Stromal cell of bone marrow (primary cell): ENCODE results near the gene IGF2BP2.
"Not testable (repeated sequence)": the region's sequence is repeated elsewhere in the genome, so short reads cannot be mapped to it uniquely, and the experiment has no call there.

Experiments used
- DNase-seq: peaks from one replicate; pipeline ENCODE4 v3.0.0-alpha.2; 2012; ENCODE audit warnings: low read depth

The IGF2BP2 gene

DNA sequence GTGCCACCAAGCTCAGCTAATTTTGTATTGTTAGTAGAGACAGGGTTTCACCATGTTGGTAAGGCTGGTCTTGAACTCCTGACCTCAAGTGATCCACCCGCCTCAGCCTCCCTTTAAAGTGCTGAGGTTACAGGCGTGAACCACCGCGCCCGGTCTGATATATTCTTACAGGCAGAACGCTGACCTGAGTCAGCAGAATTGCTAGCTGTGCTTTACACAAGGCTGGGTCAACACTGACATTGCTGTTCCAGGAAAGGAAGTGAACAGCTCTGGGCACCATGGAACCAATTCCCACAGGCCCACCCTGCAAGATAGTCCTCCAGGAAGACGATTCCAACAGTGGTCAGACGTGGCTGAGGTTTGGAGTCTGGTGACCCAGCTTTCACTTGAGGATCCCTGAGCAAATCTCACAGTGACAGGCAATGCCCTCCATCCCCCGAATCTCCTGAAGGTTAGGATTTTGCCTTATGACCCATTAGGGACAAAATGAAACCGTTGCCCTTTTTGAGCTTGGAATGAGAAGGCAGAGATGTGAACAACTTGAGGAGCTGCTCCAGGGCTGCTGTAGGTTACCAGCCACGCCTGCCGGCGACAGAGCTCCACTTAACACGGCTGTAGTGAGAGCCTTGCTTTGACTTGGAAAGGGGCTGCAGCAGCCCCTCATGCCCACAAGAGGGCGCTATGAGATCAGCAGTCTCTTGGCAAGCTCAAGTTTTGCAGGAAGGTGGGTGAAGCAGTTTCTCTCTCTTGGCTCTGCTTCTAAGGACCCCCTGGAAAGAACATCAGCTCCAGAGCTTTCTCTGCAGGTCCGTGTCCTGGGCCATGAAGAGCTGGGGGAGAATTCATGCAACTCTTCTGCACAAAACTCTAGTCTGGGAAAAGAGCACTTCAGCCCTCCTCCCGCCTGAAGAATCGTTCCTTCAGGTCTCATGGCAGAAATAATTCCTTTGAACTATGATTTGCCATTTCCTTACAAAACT lies 164.6 kb downstream of the IGF2BP2 start:
- DNase-seq = peak; percentile 63

DNA sequence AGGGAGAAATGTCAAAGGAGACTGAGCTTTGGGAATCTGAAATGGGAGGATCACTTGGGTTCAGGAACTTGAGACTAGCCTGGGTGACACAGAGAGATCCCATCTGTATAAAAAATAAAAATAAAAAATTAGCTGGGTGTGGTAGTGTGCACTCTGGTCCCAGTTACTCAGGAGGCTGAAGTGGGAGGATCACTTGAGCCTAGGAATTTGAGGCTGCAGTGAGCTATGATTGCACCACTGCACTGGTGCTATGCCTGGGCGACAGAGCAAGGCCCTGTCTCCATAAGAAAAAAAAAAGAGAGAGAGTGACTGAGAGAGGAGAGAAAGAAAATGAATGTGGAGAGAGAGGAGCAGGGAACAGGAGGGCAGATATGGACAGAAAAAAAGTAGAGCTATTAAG lies 165.9 kb downstream of the IGF2BP2 start:
- no peak for DNase-seq

DNA sequence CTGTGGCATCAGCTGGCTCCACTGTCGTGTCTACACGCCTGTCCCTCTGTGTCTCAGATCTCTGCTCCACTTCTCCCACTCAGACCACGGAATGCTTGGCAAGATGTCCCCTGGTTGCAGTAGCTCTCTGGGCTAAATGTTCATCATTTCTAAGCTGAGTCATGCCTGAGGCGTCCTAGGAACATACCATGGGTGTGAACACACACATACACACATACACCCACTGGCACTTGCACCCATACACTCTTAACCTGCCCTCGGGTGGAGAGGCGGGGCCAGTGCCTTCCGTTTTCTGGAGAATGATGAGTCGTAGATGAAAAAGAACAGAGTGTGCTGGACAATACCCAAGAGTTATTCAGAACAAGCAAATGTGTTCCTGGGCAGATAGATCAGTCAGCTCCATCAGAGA lies 166.3 kb downstream of the IGF2BP2 start:
- DNase-seq = peak; percentile 94

DNA sequence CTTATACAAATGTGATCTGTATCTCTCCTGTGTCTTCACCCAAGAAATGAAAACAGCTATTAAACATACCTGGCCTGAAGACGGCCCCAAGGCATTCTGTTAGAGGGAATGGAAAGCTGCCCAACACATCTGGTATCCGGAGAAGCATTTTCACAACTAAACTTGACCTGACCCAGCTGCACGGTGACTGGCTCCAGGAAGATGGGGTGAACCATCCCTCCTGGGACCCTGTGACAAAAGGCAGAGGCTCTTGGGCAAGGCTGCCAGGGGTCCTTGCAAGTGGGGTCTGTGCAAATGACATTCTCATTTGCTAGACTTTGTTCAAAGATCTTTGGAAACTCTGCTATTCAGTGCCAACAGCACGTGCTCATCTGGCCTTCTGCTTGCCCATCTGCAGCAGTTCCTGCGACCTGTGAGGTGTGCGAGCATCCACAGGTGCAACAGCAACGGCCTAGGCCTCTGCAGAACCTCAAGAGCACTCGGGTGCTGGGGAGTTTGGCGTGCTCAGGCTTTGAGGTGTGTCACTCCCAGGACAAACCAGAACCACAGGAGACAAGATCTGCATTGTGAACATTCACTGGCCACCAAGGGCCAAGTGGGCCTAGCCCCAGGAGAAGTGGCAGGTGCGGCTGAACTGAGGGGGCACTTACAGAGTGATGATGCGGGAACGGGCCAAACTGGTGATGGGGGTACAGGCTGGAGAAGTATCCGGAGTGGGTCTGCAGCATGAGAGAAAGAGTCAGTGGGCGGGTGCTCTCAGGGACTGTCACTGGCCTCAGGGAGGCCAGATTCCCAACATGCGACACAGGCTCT lies 166.9 kb downstream of the IGF2BP2 start:
- DNase-seq = no peak

DNA sequence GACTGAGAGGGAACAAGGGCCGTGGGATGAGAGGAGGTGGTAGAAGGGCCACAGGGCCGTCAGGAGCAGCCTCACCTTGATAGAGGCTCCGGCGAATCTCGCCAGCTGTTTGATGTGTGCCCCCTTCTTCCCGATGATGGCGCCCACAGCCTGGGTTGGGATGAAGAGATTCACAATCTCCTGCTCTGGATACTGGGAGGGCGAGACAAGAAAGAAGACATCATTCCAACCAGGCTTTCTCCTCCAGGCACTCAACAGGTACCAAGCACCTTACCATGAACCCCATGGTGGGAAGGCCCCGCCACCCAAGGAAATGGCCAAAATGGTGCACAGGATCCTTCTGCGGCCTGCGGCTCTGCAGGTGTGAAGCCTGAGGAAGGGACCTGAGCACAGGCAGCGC lies 167.6 kb downstream of the IGF2BP2 start:
- DNase-seq = no peak

DNA sequence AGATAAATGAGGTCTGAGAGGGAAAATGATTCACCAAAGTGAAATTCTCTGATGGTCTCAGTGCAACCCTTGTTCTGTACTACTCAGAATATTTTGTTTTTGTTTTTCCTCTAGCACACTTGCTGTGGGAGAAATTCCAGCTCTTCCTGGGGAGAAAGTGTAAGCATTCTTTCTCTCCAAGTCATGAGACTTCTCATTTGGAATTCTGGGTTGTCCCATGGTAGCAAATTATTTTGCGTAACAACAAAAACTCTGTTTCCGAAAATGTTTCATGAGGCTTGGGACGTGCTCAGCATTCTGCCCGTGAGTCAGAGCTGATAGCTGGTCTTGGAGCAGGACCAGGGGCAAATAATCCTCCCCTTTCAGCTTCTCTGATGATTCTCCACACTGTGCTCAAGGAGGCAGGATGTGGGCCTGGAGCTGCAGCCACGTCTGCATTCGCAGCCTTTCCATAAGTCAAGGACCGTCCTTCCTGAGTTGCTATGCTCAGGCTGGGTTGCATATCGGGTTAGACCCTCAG lies 168.5 kb downstream of the IGF2BP2 start:
- DNase-seq = peak; percentile 99

DNA sequence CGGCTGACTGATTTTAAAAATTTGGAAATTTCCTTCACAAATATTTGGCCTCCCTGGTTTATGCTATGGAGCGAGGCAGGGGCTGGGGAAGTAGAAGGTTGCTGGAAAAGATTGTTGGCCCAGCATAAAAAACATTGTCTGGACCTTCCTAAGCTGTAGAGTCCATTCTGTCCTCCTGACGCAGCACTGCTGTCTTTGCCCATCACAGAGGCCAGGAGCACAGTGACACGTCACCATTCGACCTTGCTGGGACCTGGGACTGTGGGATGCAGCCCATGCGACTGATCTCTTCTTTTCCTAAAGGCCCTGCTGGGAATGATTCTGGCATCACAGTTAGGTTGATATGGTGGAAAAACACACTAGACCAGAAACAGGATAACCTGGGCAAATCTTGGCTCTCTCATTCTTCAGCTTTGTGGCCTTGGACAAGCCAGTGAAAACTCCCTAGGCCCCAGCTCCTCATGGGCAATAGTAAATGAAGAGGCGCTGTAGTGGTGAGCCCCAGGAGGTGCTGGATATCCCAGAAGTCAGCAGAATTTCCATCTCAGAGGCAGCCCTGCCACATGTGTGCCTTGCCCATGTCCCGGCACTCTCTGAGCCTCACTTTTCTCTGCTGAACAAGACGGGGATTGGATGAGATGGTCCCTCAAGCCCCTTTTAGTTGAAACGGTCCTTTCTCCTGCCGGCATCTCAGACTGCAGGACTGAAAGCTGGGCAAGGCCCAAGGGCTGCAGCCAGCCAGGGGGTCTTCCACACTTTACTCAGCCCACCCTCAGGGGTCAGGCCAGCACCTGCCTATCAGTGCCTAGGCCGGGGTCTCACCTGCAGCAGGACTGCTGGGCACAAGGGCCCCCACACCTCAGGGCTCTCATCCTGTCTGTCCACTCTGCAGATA lies 169.2 kb downstream of the IGF2BP2 start:
- no peak for DNase-seq

DNA sequence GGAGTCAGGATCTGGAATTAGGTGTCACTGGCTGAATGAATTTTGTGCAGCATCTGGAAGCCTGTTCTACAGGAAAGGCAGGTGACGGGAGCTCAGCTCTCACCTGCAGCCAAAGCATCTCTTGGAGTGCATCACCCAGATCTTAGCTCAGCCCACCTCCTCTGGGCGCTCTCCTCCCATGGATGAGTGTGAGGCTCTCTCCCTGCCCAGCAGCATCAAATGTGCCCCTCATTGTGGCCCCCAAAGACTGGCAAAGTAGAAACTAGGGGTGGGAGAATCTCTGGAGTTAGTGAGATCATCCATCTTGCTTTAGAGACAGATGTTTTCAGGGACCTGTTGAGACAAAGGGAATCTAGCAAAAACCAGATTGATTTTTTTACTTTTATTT lies 170.1 kb downstream of the IGF2BP2 start:
- no peak for DNase-seq

DNA sequence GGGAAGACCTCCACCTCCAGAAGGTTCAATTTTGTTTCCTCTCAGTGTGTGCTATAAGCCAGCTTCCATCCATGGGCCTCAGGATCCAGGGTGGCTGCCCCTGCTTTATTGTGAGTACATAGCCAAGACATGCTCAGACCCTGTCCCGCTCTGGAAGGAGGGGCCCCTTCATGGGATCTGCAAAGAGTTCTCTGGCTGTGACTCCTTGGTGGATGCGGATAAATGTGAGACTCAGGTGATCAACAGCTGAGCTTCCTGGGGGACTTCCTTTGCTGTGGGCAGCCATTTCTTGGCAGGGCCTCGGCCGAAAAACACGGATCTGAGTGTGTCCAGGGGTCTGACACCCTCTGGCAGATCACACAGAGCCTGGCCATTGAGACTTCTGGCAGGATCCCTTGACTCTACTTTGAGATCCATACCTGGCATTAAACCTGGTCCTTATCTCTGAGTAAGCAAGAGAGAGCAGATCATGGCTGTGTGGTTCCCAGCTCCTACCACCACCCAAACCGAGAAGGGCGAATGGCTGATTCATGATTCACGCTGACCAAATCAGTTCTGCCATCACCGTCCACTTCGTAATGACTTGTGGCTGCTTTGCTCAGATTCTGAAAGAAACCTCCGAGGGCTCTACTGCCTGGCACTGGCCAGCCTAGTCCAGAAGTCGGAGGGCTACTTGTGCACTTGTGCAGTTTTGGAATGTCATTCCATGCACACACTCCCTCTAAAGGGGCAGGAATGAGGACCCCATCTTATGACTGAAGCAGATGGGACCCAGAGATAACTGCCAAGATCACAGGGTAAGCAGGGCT lies 170.7 kb downstream of the IGF2BP2 start:
- no peak for DNase-seq

DNA sequence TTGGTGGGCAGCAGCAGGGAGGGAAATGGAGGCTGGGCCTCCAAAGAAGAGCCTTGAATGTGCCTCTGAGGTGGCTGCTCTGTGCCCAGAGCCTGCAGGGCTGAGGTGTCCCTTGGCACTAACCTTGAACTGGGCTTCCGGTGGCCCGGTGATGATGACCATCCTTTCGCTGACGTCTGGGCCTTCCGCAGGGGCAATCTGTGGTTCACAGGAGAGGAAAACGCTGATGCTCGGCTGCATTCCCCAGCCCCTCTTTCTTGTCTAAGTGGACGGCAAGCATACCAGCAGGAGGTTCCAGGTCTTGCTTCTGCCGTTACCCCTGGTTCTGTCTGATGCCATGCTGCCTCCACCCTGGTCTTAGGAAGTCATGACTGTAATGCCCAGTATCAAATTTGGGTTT lies 172.9 kb downstream of the IGF2BP2 start:
- DNase-seq = no peak

DNA sequence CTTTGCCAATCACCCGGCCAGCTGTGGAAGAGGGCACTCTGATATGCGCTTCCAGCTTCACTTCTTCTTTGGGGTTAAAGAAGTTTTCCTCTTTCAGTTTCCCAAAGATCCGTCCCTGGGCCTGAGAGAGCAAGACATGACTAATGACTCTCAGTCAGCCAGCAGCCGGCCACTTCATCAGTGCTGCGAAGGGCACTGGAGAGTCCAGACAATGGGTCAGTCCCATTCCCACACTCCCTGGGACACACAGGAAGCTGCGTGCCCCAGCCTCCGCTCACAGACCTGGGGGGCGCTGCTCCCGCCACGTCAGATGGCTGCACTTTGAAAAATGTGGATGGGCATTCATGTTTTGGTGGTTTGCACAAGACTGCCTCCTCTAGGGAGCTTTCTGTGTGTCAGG lies 175.4 kb downstream of the IGF2BP2 start:
- DNase-seq = peak; percentile 8

DNA sequence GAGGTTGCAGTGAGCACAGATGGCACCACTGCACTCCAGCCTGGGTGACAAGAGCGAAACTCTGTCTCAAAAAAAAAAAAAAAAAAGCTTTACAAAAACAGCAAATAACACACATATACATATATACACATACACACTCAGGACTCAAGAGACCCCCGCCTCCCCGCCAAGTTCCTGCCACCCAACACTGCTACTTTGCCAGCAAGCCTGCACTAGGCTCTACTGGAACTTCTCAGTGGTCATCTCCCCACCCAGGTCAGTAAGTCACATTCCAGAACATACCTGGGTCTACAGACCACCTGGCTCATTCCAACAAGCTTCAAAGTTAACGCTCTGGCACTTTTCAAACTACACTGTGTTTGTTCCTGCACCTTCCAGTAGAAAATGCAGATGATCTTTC lies 176.4 kb downstream of the IGF2BP2 start:
- no peak for DNase-seq

DNA sequence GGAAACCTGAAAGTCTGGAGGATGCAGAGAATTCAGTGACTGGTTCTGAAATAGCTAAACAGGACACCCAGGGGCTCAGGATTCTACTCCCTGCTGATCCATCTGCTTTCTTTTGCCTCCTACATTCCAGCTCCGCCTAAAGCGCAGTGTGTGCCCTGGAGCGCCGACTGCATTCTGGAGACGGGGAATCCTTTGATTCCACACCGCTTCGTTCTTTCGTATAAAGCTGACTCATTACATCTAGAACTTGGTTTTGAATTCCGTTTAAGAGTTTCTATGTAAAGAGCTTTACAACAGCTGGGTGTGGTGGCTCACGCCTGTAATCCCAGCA lies 177.0 kb downstream of the IGF2BP2 start:
- DNase-seq = no peak

DNA sequence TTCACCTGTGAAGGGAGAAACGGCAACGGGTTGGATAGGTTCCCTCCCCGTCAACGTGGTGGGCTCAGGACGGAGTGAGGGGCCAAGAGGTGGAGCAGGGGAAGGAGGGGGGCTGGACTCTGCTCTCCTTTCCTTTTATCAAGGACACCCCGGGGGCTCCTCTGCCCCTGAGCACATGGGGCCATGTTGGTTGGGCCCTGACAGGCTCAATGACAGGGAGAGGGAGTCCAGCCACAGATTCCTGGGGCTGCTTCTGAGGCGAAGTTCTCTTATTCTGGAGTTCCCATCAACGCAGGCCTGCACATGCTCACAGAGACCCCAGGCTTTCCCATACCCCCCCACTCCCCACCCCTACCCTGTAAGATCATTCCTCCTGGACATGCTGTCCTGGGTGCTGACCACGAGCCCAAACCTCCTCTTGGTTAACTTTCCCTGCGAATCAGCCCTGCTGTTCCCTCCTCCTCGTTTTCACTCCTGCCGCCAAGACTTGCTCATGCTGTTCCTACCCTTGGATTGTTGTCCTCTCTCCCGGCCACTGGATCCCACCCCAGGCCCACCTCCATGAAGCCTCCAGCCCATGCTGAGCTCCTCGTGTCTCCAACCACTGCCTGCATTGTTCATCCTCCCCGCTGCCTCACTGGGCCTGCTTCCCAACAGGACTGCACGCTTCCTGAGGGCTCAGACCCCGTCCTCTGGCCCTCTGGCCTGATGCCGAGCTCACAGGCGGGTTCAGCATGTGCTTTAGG lies 177.5 kb downstream of the IGF2BP2 start:
- no peak for DNase-seq

DNA sequence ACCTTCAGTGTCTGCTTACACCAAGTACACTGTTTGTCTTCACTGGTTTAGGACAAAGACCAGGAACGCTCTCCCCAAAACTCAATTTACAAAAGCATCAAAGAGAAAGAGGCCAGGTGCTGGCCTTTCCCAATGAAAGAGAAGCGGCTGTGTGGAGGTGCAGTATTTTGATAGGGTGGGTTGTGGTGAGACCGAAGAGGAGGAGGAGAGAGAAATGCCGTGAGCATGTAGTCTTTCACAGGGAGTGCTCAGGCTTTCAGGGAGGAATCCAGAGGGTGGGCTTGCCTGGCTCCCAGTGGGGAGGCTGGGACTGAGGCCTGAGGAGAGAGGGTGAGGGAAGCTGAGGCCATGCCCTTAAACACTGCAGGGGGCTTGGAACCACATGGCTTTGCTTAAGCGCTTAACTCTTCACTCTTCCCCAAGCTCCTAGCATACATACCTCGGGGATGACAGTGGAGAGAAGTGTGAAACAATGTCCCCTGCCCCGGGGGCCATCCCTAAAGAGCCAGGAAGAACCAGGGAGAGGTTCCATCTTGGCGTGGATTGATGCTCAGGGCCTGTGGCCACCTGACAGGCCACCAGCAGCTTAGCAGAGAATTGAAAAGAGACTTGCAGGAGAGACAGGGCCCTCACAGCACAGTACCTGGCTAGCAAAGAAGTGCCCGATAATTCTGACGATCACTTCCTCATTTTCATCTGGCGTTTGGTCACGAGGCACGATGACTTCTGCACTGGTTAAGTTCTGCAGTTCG lies 178.3 kb downstream of the IGF2BP2 start:
- no peak for DNase-seq

DNA sequence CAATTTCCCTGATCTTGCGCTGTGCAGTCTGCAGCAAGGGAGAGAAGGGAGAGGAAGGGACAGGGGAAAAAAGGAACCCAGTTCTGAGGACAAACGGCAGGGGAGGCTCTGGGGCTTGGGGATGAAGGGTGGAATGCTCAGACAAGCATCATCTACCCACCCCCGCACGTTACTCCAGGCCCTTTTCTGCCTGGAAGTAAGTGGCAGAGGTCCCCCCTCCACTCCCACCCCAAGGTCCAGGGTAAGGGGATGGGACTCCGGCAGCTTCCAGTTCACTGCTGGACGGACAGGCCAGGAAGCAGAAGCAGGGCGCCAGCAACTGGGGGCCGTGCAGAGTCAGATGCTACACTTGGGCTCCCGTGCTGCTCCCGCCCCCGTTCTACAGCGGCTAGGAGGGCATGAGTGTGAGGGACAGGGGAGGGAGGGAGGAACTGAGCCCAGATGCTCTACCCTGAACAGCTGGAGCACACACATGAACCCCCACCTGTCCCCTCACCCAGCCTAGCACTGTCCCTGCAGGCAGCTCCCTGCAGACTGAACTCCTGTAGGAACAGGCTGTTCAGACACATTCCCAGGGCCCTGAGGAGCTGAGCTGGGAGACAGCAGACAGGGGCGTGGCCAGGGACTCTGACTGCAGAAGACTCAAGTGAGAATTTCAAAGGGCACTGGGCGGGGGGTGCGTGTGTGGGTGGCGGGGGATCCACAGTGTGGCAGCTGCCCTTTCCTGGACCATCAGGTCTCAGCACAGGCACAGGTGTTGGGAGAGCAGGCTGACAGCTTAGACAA lies 179.1 kb downstream of the IGF2BP2 start:
- no peak for DNase-seq

DNA sequence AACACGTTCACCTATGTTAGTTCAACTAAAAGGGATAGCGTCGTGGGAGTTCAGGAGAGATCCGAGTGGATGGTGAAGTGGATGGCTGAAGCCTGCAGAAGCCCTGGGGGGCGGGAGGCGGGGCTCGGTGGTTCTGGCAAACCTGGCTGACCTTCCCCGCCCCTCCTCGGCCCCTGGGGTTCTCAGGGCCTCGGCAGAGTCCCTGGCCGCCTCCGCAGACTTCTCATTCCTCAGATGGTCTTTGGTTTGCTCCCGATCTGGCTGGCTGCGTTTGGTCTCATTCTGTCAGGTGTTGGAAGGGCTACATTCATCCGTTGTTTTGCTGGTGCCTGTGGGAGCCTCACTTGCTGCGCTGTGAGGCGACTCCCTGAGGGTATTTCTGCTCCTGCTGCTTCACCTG lies 179.7 kb downstream of the IGF2BP2 start:
- not testable (repeated sequence) for DNase-seq

DNA sequence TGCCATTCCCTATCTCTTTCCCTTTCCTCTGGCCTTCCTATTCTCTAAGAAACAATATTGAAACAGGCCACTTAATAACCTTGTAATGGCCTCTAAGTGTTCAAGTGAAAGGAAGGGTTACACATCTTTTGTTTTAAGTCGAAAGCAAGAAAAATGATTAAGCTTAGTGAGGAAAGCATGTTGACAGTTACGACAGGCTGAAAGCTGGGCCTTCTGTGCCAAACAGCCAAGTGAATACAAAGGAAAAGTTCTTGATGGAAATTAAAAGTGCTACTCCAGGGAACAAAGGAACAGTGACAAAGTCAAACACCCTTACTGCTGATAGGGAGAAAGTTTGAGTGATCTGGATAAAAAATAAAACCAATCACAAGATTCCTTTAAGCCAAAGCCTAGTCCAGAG lies 184.5 kb downstream of the IGF2BP2 start:
- no peak for DNase-seq
